ENCODE results near the gene SPECC1.
"Not testable (repeated sequence)": the region's sequence is repeated elsewhere in the genome, so short reads cannot be mapped to it uniquely, and the experiment has no call there.

Gene SPECC1

GRCh38 chr17:20026960-20027359 is 17.8 kb downstream of the SPECC1 start:
- peak; percentile 27 for DNase-seq (ENCODE audit: low read depth)
- H3K4me3 ChIP-seq (ENCODE audit: low read depth, low read length) = no peak overlapping the region

GRCh38 chr17:20028443-20028842 is 19.3 kb downstream of the SPECC1 start:
- no peak overlapping the region for H3K4me3 ChIP-seq (ENCODE audit: low read depth, low read length)
- TF ChIP-seq MAX (IDR thresholded peaks at IDR 0.05; ENCODE audit: low read depth, low read length) (no peak), POLR2A (IDR thresholded peaks at IDR 0.05; ENCODE audit: extremely low read depth, insufficient read length) (no peak), MYC (IDR thresholded peaks at IDR 0.05; ENCODE audit: low read depth, low read length) (no peak)
- TF ChIP-seq, protein P1, sequence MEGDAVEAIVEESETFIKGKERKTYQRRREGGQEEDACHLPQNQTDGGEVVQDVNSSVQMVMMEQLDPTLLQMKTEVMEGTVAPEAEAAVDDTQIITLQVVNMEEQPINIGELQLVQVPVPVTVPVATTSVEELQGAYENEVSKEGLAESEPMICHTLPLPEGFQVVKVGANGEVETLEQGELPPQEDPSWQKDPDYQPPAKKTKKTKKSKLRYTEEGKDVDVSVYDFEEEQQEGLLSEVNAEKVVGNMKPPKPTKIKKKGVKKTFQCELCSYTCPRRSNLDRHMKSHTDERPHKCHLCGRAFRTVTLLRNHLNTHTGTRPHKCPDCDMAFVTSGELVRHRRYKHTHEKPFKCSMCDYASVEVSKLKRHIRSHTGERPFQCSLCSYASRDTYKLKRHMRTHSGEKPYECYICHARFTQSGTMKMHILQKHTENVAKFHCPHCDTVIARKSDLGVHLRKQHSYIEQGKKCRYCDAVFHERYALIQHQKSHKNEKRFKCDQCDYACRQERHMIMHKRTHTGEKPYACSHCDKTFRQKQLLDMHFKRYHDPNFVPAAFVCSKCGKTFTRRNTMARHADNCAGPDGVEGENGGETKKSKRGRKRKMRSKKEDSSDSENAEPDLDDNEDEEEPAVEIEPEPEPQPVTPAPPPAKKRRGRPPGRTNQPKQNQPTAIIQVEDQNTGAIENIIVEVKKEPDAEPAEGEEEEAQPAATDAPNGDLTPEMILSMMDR (IDR thresholded peaks at IDR 0.05; ENCODE audit: low read depth, low read length) = no peak
- DNase-seq (ENCODE audit: low read depth) = peak; percentile 83

More at GRCh38 chr17:20026960-20027359, 17.8 kb downstream of the SPECC1 start:
- TF ChIP-seq POLR2A (IDR thresholded peaks at IDR 0.05; ENCODE audit: extremely low read depth, insufficient read length) (no peak), MAX (IDR thresholded peaks at IDR 0.05; ENCODE audit: low read depth, low read length) (no peak), MYC (IDR thresholded peaks at IDR 0.05; ENCODE audit: low read depth, low read length) (no peak)
- TF ChIP-seq, protein P1 (IDR thresholded peaks at IDR 0.05; ENCODE audit: low read depth, low read length) = no peak

- peak; percentile 35 for DNase-seq (ENCODE audit: low read depth)
- TF ChIP-seq MAX (IDR thresholded peaks at IDR 0.05; ENCODE audit: low read depth, low read length) (no peak), MYC (IDR thresholded peaks at IDR 0.05; ENCODE audit: low read depth, low read length) (no peak), POLR2A (IDR thresholded peaks at IDR 0.05; ENCODE audit: extremely low read depth, insufficient read length) (no peak)
- TF ChIP-seq, protein P1 (IDR thresholded peaks at IDR 0.05; ENCODE audit: low read depth, low read length) = no peak
- H3K4me3 ChIP-seq (ENCODE audit: low read depth, low read length) = no peak overlapping the region
These were observed 23.5 kb downstream of the SPECC1 start for GRCh38 chr17:20032636-20033035.

- H3K4me3 ChIP-seq (ENCODE audit: low read depth, low read length) = no peak overlapping the region
- peak; percentile 12 for DNase-seq (ENCODE audit: low read depth)
- TF ChIP-seq MAX (IDR thresholded peaks at IDR 0.05; ENCODE audit: low read depth, low read length) (no peak), MYC (IDR thresholded peaks at IDR 0.05; ENCODE audit: low read depth, low read length) (no peak), POLR2A (IDR thresholded peaks at IDR 0.05; ENCODE audit: extremely low read depth, insufficient read length) (no peak)
- TF ChIP-seq, protein P1 (IDR thresholded peaks at IDR 0.05; ENCODE audit: low read depth, low read length) = no peak
These were observed 24.3 kb downstream of the SPECC1 start for GRCh38 chr17:20033415-20033814.

DNA sequence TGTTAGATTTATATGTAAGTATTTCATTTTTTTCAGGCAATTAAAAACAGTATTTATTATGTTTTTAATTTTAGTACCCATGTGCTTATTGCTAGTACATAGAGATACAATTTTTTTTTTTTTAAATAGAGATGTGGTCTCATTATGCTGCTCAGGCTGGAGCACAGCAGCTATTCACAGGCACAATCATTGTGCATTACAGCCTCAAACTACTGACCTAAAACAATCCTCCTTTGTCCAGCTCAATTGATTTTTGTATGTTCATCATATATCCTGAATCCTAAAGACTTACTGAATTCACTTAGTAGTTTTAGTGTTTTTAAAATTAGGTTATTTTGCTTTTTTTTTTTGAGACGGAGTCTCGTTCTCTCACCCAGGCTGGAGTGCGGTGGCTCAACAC is 26.3 kb downstream of the SPECC1 start:
- no peak for DNase-seq (ENCODE audit: low read depth)
- TF ChIP-seq, protein P1 (IDR thresholded peaks at IDR 0.05; ENCODE audit: low read depth, low read length) = no peak
- no peak for TF ChIP-seq POLR2A (IDR thresholded peaks at IDR 0.05; ENCODE audit: extremely low read depth, insufficient read length)
- TF ChIP-seq MAX (IDR thresholded peaks at IDR 0.05; ENCODE audit: low read depth, low read length) = no peak
- no peak for TF ChIP-seq MYC (IDR thresholded peaks at IDR 0.05; ENCODE audit: low read depth, low read length)
- no peak overlapping the region for H3K4me3 ChIP-seq (ENCODE audit: low read depth, low read length)

- not testable (repeated sequence) for H3K4me3 ChIP-seq (ENCODE audit: low read depth, low read length); DNase-seq (ENCODE audit: low read depth)
These were observed 28.1 kb downstream of the SPECC1 start for GRCh38 chr17:20037286-20037685.

Measured in NB4 (cell line).